Measurements from ENCODE around the gene PRKCE. TPM values are rescaled to one million over a fixed set of nuclear protein-coding genes. Genes with fewer than 3 reads are reported as not detected.
A peak's percentile ranks its signal among the peaks of the same experiment; 100 is the strongest.

PRKCE gene
- total RNA-seq, 1 donor: 12.5 TPM

DNA sequence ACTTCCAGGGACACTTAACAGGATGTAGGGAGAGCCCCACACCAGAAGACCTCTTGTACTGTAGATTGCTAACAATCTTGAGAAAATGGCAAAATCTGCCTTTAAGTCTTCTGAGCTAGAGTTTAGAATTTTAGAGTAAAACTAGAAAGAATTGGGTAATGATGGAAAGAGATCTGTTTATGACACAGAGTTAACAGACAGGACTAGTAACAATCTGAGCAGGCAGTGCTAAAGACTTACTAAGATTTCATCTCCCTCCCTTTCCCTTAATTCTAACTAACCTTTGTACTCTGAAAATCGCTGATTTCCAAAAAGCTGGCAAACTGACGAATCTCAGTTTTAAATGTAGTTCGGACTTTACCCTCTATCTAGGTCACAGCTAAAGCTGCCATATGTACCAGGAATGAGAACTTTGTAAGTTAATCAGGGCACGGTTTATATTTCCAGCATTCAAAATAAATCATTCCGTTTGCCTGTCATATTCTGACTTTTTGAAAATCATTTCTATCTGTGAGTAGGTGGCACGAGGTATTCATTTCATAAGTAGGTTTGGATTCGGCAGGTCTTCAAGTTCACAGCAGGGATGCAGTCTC, 389.2 kb downstream of the PRKCE start:
- TF ChIP-seq, protein P1, sequence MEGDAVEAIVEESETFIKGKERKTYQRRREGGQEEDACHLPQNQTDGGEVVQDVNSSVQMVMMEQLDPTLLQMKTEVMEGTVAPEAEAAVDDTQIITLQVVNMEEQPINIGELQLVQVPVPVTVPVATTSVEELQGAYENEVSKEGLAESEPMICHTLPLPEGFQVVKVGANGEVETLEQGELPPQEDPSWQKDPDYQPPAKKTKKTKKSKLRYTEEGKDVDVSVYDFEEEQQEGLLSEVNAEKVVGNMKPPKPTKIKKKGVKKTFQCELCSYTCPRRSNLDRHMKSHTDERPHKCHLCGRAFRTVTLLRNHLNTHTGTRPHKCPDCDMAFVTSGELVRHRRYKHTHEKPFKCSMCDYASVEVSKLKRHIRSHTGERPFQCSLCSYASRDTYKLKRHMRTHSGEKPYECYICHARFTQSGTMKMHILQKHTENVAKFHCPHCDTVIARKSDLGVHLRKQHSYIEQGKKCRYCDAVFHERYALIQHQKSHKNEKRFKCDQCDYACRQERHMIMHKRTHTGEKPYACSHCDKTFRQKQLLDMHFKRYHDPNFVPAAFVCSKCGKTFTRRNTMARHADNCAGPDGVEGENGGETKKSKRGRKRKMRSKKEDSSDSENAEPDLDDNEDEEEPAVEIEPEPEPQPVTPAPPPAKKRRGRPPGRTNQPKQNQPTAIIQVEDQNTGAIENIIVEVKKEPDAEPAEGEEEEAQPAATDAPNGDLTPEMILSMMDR (IDR thresholded peaks at IDR 0.05; ENCODE audit: insufficient read depth, low read length): no peak
- H3K4me3 ChIP-seq (ENCODE audit: low read depth, low read length): no peak overlapping the region
- DNase-seq (ENCODE audit: low read depth): no peak

DNA sequence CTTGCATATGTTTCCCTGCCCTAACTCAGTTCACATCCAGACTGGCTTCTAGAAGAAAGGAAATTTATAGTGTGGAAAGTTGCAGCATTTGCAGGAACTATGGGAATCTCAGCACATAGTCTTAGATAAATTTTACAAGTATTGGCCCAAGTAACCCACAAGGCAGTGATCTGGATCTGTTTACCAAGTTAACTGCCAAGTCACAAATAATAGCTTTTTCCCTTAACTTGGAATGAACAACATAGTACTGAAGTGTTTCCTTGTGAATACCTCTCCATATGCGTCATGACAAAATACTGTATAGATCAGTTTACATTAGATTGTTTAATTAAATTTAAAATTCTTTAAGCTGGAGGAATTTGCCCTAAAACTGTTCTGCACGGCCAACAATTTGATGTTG, 390.0 kb downstream of the PRKCE start:
- no peak overlapping the region for H3K4me3 ChIP-seq (ENCODE audit: low read depth, low read length)
- peak; percentile 22 for DNase-seq (ENCODE audit: low read depth)
- TF ChIP-seq, protein P1 (IDR thresholded peaks at IDR 0.05; ENCODE audit: insufficient read depth, low read length): no peak

DNA sequence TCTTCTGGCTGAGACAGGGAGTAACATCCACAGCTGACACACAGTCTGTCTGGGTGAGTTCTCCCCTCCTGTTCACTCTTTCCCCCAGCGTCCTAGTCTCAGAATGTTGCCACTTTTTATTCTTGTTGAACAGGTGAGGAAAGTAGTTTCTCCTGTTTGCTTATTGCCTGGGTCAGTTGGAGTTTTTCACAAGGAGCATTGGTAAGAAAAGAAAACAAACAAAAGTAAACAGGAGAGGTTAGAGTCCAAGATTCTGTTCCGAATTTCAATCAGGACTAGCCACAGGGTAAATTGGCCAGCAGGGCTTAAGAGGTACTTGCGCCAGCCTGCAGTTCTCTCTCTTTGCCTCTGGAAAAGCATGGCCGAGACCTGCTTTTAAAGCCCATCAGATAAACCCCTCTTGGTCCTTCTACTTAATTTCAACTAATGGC, 390.7 kb downstream of the PRKCE start:
- DNase-seq (ENCODE audit: low read depth): no peak
- TF ChIP-seq, protein P1 (IDR thresholded peaks at IDR 0.05; ENCODE audit: insufficient read depth, low read length): no peak
- H3K4me3 ChIP-seq (ENCODE audit: low read depth, low read length): no peak overlapping the region

DNA sequence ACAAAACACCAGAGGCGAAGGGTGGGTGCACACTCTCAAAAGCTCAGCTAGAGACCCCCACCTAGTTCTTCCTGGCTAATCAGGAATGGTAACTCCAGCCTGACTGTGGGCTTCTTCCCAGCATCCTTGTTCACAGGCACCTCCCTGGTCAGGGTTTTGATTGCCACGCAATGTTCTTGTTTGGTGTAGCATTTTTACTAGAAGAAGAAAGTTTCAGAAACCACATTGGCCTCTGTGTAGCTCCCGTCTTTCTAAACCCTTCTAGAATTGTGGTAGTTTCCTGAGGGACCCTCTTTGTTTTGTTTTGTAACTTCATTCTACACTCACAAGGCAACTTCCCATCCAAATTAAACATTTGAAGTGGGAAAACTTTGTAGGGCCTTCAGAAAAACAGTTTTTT, 391.2 kb downstream of the PRKCE start:
- TF ChIP-seq, protein P1 (IDR thresholded peaks at IDR 0.05; ENCODE audit: insufficient read depth, low read length): no peak
- no peak for DNase-seq (ENCODE audit: low read depth)
- no peak overlapping the region for H3K4me3 ChIP-seq (ENCODE audit: low read depth, low read length)

DNA sequence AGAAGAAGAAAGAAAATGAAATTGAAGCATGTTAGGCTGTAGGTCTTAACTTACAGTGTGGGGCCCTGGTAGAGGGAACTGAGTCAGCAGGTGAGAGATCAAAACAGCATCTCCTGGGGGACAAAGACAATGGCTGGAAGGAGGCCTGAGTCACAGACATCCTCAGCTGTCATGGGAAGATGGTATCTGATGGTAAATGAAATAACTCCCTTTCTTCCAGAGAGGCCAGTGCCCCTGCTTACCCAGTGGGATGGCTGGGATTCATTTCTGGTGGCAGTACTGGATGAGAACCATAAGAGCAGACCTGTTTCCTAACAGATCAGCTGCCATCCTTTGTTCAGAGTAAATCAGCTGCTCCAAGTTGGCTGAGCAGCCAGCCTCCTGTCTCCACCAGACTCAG, 394.4 kb downstream of the PRKCE start:
- TF ChIP-seq, protein P1 (IDR thresholded peaks at IDR 0.05; ENCODE audit: insufficient read depth, low read length): no peak
- no peak overlapping the region for H3K4me3 ChIP-seq (ENCODE audit: low read depth, low read length)
- DNase-seq (ENCODE audit: low read depth): no peak

DNA sequence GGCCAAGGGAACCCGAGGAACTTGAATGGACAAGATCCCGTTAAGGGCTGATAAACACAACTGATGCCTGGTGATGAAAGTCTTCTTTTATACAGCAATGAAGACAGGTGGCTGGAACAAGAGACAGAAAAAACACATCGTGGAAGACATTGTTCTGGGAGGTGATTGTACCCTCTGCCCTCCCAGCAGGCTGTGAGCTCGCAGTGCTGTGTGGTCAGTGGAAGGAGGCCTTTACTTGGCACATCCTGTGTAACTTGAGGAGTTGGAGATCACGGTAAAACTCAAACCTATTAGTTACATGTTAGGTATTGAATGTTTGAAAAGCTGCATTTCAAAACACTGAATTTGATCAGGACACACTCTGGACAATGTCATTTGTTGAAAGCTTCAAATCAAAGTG, 395.8 kb downstream of the PRKCE start:
- DNase-seq (ENCODE audit: low read depth): no peak
- TF ChIP-seq, protein P1 (IDR thresholded peaks at IDR 0.05; ENCODE audit: insufficient read depth, low read length): no peak
- H3K4me3 ChIP-seq (ENCODE audit: low read depth, low read length): no peak overlapping the region

DNA sequence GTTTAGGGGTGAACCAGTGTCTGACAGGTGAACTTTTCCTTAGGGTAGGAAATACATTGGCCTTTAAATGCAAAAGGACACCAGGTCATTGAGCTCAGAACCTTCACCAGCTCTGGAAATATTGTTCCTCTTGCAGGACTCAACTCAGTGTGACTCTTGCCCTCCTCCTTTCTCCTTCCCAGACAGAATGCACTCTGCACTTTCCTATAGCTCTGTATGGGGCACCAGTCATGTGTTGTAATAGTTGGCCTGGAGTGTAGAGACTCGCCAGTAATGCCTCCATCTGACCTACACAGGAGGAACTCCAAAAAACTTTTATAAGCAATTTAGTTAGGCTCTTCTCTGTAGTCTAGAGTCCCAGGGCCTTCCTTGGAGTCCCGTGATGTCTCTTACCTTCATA, 397.2 kb downstream of the PRKCE start:
- TF ChIP-seq, protein P1 (IDR thresholded peaks at IDR 0.05; ENCODE audit: insufficient read depth, low read length): no peak
- no peak for DNase-seq (ENCODE audit: low read depth)
- no peak overlapping the region for H3K4me3 ChIP-seq (ENCODE audit: low read depth, low read length)

Measured in fibroblast of the aortic adventitia (primary cell).